Keratinocyte (primary cell): ENCODE data around the gene PIGQ. TPM values are rescaled to one million over a fixed set of nuclear protein-coding genes. Genes with fewer than 3 reads are reported as not detected.

Experiments
- DNase-seq: peaks from one replicate; pipeline ENCODE4 v3.0.0-alpha.2; 2011; ENCODE audit warnings: low read depth, missing footprints, low spot score
- FAIRE-seq: peaks from 2 replicates; lab custom pipeline; 2011; peaks lifted over from hg19 to GRCh38; lab: Jason Lieb, UNC
- H2AFZ ChIP-seq: 2 replicates; pipeline ENCODE4 v1.6.0; 2012; ENCODE audit warnings: low read length, control low read depth, inconsistent platforms; ENCODE audit not compliant: control insufficient read depth
- H3K27ac ChIP-seq: 2 replicates; pipeline ENCODE4 v1.5.1; 2011; ENCODE audit warnings: low read length; ENCODE audit not compliant: control insufficient read depth, insufficient read depth
- H3K27me3 ChIP-seq: 3 replicates; pipeline ENCODE4 v1.6.0; 2011; ENCODE audit warnings: low read length; ENCODE audit not compliant: control insufficient read depth, insufficient read depth; ENCODE audit errors: extremely low read depth
- H3K36me3 ChIP-seq, 2 experiments: 2 replicates in 1 of 2; 3 replicates in 1 of 2; pipeline ENCODE4 v1.5.1; 2011; ENCODE audit warnings: low read length in 2 of 2, mild to moderate bottlenecking in 1 of 2; ENCODE audit not compliant: control insufficient read depth in 2 of 2, insufficient read depth in 2 of 2; ENCODE audit errors: extremely low read depth in 1 of 2
- H3K4me1 ChIP-seq: 3 replicates; pipeline ENCODE4 v1.5.1; 2011; ENCODE audit warnings: low read length; ENCODE audit not compliant: control insufficient read depth, insufficient read depth; ENCODE audit errors: extremely low read depth
- H3K4me2 ChIP-seq: 3 replicates; pipeline ENCODE4 v1.6.0; 2011; ENCODE audit warnings: low read depth, low read length; ENCODE audit not compliant: control insufficient read depth, insufficient read depth; ENCODE audit errors: extremely low read depth
- H3K4me3 ChIP-seq, 3 experiments: fragments of 200-600 bp in 1 of 3; sonication (generic) in 1 of 3; 2 replicates in 2 of 3; 3 replicates in 1 of 3; pipeline ENCODE4 v1.5.1; 2011 to 2016; ENCODE audit warnings: low read length in 3 of 3, mild to moderate bottlenecking in 3 of 3, control low read depth in 2 of 3, inconsistent platforms in 1 of 3, low read depth in 1 of 3, mixed read lengths in 1 of 3, mixed run types in 1 of 3, moderate library complexity in 1 of 3; ENCODE audit not compliant: control insufficient read depth in 2 of 3, insufficient read depth in 2 of 3; ENCODE audit errors: extremely low read depth in 1 of 3
- H3K79me2 ChIP-seq: 2 replicates; pipeline ENCODE4 v1.6.0; 2012; ENCODE audit warnings: low read length; ENCODE audit not compliant: control insufficient read depth, insufficient read depth
- H3K9ac ChIP-seq: 3 replicates; pipeline ENCODE4 v1.6.0; 2011; ENCODE audit warnings: low read length; ENCODE audit not compliant: control insufficient read depth, insufficient read depth; ENCODE audit errors: extremely low read depth
- H3K9me1 ChIP-seq: 3 replicates; pipeline ENCODE4 v1.6.0; 2011; ENCODE audit warnings: low read length; ENCODE audit not compliant: control insufficient read depth, insufficient read depth; ENCODE audit errors: extremely low read depth
- H3K9me3 ChIP-seq: 2 replicates; pipeline ENCODE4 v1.5.1; 2012; ENCODE audit warnings: low read depth, low read length; ENCODE audit not compliant: control insufficient read depth
- H4K20me1 ChIP-seq: 3 replicates; pipeline ENCODE4 v1.6.0; 2011; ENCODE audit warnings: low read length; ENCODE audit not compliant: control insufficient read depth, insufficient read depth; ENCODE audit errors: extremely low read depth
- CTCF ChIP-seq, 3 experiments: IDR thresholded peaks in 1 of 3; conservative IDR thresholded peaks in 1 of 3; optimal IDR thresholded peaks in 1 of 3; 2 replicates in 2 of 3; 3 replicates in 1 of 3; pipeline versions ENCODE3 to v1.5.1; 2011; ENCODE audit warnings: low read length in 3 of 3, mild to moderate bottlenecking in 3 of 3, moderate library complexity in 2 of 3, control low read depth in 1 of 3, inconsistent platforms in 1 of 3; ENCODE audit not compliant: insufficient read depth in 2 of 3; ENCODE audit errors: extremely low read depth in 1 of 3
- EZH2 ChIP-seq: IDR thresholded peaks from one replicate; pipeline ENCODE4 v1.6.1; 2012; ENCODE audit warnings: inconsistent platforms, mild to moderate bottlenecking, low read length, moderate library complexity
- dilution Hi-C: fragments of 300-500 bp; cut with MboI; formaldehyde crosslinking; loops from one replicate; pipeline ENCODE4 v1.7.0; 2020; ENCODE audit warnings: low sequenced_read_pairs; ENCODE audit not compliant: extremely low pct_ligation_motif_present
- polyA plus RNA-seq, 5 experiments: library from polyadenylated mRNA; depleted of rRNA in 3 of 5; stranded (reverse) in 3 of 5; stranded (forward) in 1 of 5; unstranded in 1 of 5; fragments of >200 nt; gene quantifications; 1 replicate in 1 of 5; 2 replicates in 3 of 5; 3 replicates in 1 of 5; pipeline versions ENCODE4 v1.2.1 to v1.2.3, GENCODE V29; 2011 to 2012; ENCODE audit warnings: missing spikeins in 2 of 5, low read depth in 1 of 5, low replicate concordance in 1 of 5

The PIGQ gene
- polyA plus RNA-seq, 1 donor (not counting 4 experiments of a cell fraction or from before 2014, with no cell fraction given), result 11.2 TPM

- H3K27ac ChIP-seq, result no peak overlapping the region
- H3K9me3 ChIP-seq, result no peaks in the 10 kb centered on the region
- DNase-seq (no peak), FAIRE-seq (no peak)
- H3K9me1 ChIP-seq, result no peaks in the 10 kb centered on the region
- dilution Hi-C loops, result no loop called here
- no peak overlapping the region for H3K4me3 ChIP-seq
- H2AFZ ChIP-seq, result no peak overlapping the region
- TF ChIP-seq EZH2 (no peak), CTCF (optimal IDR thresholded peaks at IDR 0.05 in 1 of 3, IDR thresholded peaks at IDR 0.05 in 1 of 3, conservative IDR thresholded peaks at IDR 0.05 in 1 of 3; ENCODE audit: extremely low read depth in 1 of 3, insufficient read depth in 2 of 3, low read length in 3 of 3) (no peak)
- peaks cover 3% of the 10 kb centered on the region for H3K4me1 ChIP-seq
- H3K27me3 ChIP-seq, result no peaks in the 10 kb centered on the region
- H3K4me2 ChIP-seq, result no peak overlapping the region
- no peaks in the 10 kb centered on the region for H3K36me3 ChIP-seq
- H3K79me2 ChIP-seq, result peaks cover 7% of the 10 kb centered on the region
- H4K20me1 ChIP-seq, result peaks cover 4% of the 10 kb centered on the region
- H3K9ac ChIP-seq, result no peak overlapping the region
Measured at GRCh38 chr16:608019-608418, 38.3 kb downstream of the PIGQ start.

GRCh38 chr16:609316-609715, 39.5 kb downstream of the PIGQ start:
- Histone ChIP-seq H3K9me3 (no peaks in the 10 kb centered on the region), H3K27me3 (no peaks in the 10 kb centered on the region), H3K4me2 (no peak overlapping the region), H3K4me1 (peaks cover 3% of the 10 kb centered on the region), H3K9me1 (no peaks in the 10 kb centered on the region), H3K4me3 (no peak overlapping the region), H3K79me2 (peaks cover 7% of the 10 kb centered on the region), H3K36me3 (no peaks in the 10 kb centered on the region), H2AFZ (no peak overlapping the region), H4K20me1 (peaks cover 4% of the 10 kb centered on the region), H3K27ac (no peak overlapping the region), H3K9ac (no peak overlapping the region)
- FAIRE-seq (no peak), DNase-seq (no peak)
- dilution Hi-C loops, result no loop called here
- TF ChIP-seq EZH2, result no peak
- no peak for TF ChIP-seq CTCF (optimal IDR thresholded peaks at IDR 0.05 in 1 of 3, IDR thresholded peaks at IDR 0.05 in 1 of 3, conservative IDR thresholded peaks at IDR 0.05 in 1 of 3; ENCODE audit: extremely low read depth in 1 of 3, insufficient read depth in 2 of 3, low read length in 3 of 3)
